GM19240 (cell line): Measurements from ENCODE around the gene TTC39A.

ENCODE experiments used
- DNase-seq: peaks from one replicate; pipeline ENCODE4 v3.0.0; 2011; ENCODE audit warnings: low spot score; ENCODE audit not compliant: insufficient read length

The TTC39A gene

DNA sequence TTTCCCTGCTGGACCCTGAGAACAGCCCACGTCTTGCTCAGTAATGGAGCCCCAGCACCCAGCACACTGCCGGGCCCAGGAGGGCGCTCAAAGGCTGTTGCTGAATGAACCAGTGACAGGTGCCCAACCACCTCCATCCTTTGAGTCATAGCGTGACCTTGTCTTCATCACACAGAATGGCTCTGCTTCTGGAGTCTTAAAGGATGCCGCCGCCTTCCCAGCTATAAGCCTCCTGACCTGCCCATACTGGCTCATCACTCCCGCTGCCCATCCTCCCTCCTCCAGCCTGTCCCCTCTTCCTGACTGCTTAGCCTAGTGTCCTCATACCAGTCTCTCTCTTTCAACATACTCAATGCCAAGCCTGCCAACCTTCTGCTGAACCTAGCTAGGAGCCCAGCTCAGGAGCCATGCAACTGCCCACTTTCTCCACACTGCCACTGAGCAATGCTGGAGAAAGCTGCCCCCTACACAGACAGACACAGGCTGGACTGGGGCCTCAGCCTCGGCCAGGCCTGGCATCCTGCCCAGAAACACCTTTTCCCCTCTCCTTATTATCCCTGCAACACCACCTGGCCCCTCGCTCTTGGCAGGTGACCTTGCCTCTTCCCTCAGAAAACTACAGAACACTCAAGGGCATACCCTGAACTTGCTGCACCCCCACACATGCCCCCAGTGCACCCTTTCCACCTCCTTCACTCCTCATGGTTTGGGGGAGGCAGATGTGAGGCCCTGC lies 14.1 kb downstream of the TTC39A start:
- DNase-seq: no peak

DNA sequence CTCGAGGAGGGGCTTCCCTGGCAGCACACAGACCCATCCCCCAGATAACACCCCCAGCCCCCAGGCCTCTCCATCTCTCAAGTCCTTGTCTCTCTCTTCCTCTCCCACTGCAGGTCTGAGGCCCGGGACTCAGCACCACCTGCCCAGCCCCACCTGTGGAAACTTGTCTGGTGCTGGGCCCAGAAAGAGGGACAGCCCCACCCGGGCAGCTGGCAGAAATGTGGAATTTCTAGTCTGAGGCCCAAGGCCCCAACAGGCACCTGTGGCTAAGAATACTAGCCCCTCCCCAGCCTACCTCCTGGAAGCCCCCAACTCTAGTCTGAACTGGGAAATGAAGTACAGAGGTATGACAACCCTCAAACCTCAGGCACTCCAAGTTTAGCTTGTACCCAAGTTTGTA lies 15.4 kb downstream of the TTC39A start:
- DNase-seq: no peak

DNA sequence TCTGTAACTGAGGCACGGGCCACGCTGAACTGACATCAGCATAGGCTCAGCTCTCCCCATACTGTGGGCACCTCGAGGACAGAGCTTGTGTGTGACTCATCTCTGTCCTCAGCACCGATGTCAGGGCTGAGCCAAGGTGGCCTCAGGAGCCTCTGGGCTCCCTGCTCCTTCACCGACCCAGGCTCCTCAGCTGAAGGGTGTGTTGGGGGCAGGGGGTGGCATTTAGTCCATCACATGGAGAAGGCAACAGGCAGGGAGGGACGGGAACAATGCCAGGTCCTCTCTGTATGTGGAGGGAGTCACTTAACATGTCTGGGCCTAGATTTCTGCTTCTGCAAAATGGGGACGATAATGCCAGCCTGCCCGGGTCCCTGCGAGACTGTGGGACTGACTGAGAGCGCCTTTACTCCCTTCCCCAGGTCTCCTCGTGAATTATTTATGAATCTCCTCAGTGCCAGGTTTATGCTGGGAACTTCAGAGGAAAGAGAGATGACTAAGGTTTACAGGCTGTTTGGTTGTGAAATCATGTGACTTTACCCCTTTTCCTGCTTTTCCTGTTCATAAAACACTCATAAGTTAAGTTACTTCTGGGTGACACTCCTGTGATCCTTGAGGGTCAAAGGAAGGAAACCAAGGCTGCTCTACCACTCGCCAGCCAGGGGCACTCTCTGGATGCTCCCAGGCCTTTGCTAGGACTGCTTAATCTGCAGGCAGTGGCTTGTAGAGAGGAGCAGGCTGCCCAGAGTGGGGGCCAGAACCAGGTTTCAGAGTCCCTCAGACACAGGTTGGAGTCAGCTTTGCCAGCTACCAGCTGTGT lies 16.2 kb downstream of the TTC39A start:
- no peak for DNase-seq

DNA sequence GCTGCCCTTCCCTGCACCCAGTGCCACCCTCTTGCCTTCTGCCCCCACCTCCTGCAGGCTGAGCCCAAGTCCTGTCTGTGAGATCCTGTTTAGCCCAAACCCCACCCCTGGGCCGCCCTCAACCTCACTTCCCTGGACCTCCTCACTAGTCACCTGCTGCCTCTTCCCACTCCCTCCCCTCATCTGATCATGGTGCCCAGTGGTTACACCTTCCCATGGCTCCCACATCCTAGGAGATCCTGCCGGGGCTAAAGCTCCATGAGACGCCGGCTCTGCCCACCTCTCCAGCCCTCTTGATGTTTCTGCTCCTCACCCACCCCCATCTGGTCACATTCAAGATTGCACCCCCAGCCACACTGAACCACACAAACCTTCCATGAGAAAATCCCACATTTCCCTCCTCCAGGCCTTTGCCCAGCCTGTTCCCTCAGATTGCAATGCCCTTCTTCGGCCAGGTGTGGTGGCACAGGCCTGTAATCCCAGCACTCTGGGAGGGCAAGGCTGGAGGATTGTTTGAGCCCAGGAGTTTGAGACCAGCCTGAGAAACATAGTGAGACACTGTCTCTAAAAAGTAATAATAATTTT lies 17.0 kb downstream of the TTC39A start:
- no peak for DNase-seq

DNA sequence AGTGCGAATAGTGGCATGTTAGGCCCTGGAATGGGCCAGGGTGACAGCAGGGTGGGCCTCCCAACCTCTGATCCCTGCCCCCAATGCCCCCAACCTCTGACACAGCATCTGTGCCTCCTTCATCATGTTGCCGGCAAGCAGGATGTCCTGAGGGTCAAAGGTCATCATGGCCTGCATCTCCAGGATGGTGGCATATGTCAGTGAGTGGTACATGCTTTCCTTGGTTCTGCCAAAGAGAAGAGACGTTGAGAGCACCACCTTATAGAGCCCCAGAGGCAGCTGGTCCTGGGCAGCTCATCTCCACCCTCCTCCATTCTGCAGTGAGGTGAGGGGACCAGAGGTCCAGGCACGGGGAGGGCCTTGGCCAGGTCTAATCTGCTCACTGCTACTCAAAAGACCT lies 17.6 kb downstream of the TTC39A start:
- no peak for DNase-seq

DNA sequence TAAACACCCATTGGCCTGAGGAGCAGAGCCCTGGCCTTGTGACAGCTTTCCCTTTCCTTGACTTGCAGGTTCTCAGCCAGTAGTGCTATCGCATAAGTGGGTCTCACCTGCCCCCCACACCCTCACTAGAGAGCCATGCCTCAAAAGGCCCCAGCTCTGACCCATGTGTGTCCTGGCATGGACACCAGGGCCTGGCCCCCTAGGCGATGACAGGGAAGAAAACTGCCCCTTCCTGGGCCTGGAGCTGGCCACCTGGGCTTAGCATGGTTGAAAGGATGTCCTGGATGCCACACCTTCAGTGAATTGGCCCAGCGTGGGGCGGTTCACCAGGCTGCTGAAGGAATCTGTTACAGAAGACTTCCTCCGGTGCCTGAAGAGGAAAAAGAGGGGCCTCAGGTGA lies 18.5 kb downstream of the TTC39A start:
- DNase-seq: no peak

DNA sequence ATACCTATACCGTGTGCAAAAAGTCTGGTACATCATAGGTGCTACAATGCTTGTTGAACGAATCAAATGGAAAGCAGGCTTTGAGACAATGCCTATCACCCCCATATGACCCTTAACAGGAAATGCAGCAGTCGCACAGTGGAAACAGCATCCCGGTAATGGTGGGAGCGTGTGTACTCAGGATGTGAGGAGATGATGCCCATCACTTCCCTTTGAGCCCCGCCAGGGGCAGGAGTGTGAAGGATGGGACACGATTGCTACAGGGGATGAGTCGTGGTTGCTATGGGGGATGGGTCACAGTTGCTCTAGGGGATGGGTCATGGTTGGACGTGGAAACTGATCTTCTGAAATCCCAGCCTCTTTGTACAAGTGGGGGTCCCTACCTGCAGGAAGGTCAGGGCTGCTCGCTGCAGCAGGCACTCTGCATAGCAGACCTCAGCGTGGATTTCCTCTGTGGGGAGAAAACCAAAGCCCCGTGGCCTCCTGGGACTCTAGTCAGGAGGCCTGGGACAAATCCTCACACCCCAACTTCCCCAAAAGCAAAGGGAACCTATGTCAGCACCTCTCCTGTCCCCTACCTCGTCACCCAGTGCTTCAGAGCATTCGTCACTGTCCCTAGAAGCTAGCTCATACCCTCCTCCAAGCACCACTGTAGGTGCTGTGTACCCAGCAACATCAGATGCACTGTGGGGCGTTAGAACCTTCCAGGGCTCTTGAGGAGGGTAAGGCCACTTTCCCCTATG lies 19.3 kb downstream of the TTC39A start:
- no peak for DNase-seq

DNA sequence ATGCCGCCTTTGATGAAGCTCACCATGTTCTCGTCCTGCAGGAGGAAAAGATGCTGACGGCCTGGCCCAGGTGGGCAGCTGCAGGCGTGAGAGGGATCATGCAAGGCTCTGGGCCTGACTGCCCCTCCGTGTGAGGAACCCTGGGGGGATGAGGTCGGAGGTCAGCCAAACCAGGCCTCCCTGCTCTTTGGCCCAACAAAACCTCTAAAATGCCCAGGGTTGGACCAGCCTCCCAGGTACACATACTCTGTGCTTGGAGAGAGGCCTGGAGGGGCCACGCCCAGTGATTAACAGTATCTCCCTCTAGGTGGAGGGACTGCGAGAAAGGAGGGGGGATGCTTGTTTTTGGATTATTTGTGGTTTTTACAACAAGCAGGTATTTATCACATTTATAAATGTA lies 21.1 kb downstream of the TTC39A start:
- DNase-seq: no peak

DNA sequence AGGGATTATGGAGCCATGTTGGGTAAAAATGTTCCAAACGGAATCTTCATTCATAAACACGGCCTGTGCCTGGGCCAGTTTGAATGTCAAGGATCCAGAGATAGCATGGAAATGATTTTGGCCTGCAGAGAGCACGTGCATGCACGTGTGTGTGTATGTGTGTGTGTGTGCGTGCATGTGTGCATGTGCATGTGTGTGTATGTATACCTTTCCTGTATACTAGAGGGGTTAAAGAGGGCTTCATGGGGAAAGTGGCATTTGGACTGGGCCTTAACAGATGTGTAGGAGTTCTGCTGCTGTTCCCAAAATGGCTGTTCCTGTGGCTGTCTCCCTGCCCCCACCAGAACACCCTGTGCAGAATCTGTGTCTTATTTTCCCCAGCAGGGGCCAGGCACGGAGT lies 21.7 kb downstream of the TTC39A start:
- no peak for DNase-seq

DNA sequence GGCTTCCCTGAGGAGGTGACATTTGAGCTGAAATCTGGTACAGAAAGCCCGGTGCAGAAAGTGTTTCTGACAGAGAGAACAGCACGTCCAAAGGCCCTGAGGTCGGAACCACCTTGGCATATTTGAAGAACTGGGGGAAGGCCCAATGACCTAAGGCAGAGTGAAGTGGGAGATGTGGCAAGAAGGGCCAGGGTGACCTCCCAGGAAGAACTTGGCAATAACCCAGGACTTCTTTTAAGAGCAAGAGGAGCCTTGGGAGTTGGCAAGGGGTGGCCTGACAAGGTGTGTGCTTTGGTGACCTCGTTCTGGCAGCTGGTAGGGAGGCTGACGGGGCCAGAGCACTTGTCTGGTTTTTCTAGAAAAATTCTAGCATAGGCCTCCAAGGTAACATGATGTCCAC lies 23.4 kb downstream of the TTC39A start:
- no peak for DNase-seq

DNA sequence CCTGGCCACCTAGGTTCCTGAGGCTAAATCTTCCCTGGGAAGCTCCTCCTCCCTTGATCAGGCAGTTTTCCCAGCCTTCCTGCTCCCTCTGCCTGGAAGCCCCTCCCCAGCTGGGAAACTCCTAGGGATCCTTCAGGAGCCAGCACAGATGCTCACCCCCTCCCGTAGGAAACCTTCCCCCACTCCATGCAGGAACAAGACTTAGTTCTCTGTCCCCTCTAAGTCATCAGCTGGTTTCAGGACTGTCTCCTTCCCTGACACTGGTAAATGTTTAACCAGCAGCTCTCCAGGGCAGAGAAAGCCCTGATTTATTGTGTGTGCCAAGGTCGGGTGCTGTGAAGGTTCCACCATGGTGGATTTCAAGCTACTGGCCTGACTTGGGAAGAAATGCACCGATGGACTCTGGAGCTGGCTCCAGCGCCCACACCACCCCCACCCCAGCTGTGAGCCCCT lies 25.0 kb downstream of the TTC39A start:
- DNase-seq: no peak

DNA sequence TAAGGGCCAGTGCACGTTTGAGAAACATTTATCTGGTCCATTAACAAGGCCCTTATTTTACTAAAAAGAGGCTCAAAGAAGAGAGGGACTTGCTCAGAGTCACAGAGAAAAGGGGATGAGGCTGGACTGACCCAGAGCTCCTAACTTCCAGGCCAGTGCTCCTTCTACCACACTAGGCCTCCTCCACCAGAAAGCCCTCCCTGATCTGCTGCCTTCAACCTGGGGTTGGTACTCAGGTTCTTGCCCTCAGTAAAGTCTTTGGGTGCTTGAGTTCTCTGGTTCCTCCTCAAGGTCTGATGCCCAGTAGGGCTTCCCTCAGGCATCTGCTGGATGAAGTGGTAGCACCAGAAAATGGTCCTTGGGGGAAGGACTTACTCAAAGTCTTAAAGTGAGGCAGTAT lies 26.0 kb downstream of the TTC39A start:
- no peak for DNase-seq

DNA sequence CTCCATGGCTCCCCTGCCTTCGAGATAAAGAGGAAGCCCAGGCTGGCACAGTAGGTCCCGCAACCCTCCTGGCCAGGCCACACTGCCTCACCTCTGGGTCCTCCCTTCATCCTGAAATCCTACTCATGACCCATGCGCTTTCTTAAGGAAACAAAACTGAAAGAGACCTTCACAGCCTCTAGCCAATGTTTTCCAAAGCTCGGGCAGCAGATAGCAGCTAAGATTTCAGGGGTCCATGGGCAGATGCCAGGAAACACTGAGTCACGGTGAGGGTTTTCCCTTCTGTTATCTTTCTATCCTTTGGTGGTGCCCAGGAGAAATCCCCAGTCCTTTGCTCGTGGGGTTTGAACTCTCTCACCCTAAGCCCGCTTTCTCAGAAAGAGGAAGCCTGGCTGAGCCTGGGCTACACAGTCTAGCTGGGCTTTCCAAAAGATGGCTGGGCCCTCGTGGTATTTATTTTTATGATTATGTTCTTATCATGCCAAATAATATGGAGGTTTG lies 26.6 kb downstream of the TTC39A start:
- no peak for DNase-seq

DNA sequence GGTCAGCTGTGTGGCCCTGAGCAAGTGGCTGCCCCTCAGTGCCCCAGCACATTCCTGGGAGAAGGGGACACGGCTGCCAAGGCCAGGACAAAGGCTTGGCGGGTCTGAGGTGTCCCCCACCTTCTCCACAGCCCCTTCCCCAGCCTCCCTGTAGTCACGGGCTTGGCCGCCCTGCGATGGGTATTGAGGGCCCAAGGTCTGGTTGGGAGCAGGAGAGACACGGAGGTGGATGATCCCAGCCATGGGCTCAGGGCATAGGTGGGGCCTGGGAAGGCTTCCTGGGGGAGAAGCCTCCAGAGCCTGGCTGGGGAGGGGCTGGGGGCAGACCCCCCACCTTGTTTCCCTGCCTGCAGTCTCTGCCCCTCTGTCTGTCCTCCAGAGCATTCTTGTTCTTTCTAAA lies 27.0 kb downstream of the TTC39A start:
- DNase-seq: no peak

DNA sequence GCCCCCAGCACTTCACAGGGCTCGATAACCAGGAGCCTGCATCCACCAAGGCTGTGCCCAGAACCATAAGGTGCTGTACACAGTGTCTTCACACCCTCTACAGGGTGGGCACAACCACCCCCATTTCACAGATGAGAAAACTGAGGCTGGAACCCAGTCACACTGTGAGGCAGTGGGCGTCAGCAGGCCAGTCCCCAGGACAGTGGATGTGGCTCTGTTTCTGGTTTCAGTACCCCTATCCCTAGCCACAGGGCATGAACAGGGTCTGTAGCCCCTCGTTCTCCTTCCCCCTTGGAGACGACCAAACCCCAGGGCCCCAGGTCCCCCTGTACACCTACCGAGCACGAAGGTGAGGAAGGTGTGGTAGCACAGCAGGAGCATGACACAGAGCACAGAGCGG lies 27.6 kb downstream of the TTC39A start:
- DNase-seq: no peak

DNA sequence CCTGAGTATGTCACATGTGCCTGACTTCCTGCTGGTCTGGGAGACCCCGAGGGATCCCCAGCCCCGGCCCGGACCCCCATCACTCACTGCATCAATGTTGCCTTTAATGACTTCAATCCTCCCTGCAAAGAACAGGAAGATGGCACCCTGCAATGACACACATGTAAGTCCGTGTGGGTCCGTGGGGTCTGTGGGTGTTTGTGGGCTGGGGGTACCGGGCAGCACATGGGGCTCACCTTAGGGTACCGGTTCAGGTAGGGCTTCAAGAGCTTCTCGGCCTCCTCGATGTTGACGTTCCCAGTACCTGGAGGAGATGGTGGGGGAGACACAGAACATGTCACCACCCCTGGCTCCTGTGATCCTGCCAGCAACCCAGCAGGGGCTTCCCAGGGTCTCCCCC lies 28.1 kb downstream of the TTC39A start:
- DNase-seq: no peak

DNA sequence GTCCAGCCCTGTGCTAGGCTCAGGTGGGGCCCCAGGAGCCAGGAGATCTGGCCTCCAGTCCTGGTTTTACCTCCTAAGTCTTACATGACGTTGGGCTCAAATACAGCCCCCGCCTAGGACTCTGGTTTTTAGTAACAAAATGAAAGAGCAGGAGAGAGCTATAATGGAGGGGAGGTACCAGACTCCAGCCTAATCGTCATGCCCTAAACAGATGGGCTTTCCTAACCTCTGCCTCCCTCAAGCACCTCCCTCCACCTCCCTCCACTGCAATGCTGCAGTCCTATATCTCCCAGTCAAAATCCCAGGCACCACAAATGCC lies 28.6 kb downstream of the TTC39A start:
- DNase-seq: no peak

DNA sequence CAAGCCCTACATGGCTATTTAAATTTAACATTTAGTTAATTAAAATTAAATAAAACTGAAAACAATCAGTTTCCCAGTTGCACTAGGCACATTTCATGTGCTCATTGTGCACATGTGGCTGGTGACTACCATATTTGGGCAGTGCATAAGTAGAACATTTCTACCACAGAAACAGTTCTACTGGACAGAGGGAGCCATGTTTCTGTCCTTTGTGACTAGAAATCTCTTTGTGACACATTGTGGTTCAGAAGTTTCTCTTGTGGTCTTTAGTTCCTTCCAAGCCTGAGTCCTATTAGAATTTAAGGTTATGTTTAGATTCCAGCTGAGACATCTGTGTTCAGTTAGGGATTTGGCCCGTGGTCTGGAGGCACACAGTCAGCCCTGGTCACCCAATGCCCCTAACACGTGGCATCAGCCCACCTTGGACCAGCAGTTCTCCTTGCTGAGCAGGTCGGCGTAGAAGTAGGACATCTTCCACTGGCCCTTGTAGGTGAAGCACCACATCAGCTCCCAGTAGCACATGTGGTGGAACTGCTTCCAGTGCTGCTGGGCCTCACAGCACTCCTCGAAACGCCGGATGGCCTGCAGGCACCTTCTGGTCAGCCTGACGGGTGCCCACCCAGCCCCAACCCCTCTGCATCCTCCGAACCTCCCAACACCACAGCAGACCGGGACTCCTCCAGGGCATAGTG lies 29.1 kb downstream of the TTC39A start:
- DNase-seq: no peak

DNA sequence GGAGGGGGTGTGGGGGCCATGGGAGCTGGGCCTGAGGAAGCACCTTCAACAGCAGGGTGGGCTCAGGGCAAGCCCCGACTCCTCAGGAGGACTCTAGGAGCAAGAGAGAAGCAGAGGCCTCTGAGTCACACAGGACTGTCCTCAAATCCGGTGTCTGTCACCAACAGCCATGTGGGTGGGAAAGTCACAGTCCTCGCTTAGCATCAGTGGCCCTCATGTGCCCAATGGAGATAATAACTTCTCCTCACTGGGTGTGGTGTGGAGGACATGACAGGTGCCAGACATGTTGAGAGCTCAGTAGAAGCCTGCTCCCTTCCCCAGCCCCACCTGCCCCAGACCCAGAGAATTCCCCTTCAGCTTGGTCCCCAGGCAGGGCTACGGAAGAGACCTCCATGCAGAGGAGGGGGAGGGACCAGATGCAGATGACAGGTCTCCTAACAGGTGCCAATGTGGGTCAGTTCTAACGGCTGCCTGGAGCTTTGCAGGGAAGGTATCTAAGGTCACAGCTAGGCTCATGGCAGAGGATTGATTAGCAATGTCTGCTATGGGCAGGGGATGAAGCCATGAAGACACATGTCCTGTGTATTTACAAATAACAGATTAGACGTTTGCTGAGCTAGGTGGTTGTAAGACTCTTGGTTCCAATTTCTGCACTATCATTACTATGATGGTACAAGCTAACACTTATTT lies 30.2 kb downstream of the TTC39A start:
- no peak for DNase-seq

DNA sequence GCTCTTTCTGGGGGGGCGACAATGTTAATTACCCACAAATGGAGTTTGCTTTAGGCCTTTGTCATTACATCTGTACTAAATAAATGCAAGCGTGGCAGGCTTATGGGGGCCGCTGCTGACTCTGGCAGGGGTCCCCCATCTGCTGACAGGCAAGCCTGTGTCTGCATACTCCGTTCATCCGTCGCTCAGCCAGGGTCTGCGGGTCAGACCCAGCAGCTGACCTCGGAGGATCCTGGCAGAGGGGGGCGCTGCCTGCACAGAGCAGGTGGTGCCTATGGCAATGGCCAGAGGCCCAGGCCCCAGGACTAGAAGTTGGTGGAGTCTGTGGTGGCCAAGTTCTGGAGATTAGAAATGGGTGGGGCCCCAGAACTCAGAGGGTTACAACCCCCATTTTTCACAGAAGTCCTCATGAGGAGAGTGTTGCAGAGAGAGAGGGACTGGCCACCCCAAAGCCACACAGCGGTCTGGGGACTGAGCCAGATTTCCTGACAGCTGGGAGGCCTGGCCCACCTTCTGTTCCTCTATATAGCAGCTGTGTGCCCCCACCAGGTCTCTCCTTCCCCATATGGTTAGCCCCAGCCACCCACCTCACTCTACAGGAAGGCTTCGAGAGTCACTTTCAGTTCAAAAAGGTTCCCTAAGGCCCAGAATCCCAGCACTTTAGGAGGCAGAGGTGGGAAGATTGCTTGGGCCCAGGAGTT lies 31.0 kb downstream of the TTC39A start:
- DNase-seq: no peak
